Heart right ventricle (tissue), 16 donors: Measurements from ENCODE around the gene HMGB2. TPM values are rescaled to one million over a fixed set of nuclear protein-coding genes. Genes with fewer than 3 reads are reported as not detected.

Source experiments
- ATAC-seq, 8 donors: fragments of 200-7000 bp; cut with Tn5 transposase; one replicate each; pipeline ENCODE4 v1.9.1; 2020; ENCODE audit warnings: mild to moderate bottlenecking in 8 of 8, moderate library complexity in 8 of 8, moderate number of reproducible peaks in 1 of 8
- DNase-seq, 2 donors: peaks; one replicate each; pipeline ENCODE4 v3.0.0-alpha.2; 2020
- H3K27ac ChIP-seq, 10 donors: fragments of 200-600 bp; sonication (generic) in 2 of 10; one replicate each; pipeline versions ENCODE4 v1.5.0 to v1.8.0; 2020 to 2022; ENCODE audit warnings: mild to moderate bottlenecking in 3 of 10
- H3K27me3 ChIP-seq, 7 donors: fragments of 200-600 bp; one replicate each; pipeline ENCODE4 v1.8.0; 2021 to 2022; ENCODE audit warnings: mild to moderate bottlenecking in 2 of 7
- H3K36me3 ChIP-seq, 9 donors: fragments of 200-600 bp; sonication (generic) in 1 of 9; one replicate each; pipeline versions ENCODE4 v1.5.0 to v1.8.0; 2020 to 2022; ENCODE audit warnings: mild to moderate bottlenecking in 2 of 9
- H3K4me1 ChIP-seq, 9 donors: fragments of 200-600 bp; sonication (generic) in 1 of 9; one replicate each; pipeline versions ENCODE4 v1.5.0 to v1.8.0; 2020 to 2022; ENCODE audit warnings: mild to moderate bottlenecking in 4 of 9
- H3K4me3 ChIP-seq, 10 donors: fragments of 200-600 bp; sonication (generic) in 2 of 10; one replicate each; pipeline versions ENCODE4 v1.5.0 to v1.8.0; 2020 to 2022; ENCODE audit warnings: mild to moderate bottlenecking in 7 of 10, moderate library complexity in 2 of 10
- H3K9me3 ChIP-seq, 11 donors: fragments of 200-600 bp in 10 of 11; sonication (generic) in 2 of 11; one replicate each; pipeline versions ENCODE4 v1.5.0 to v1.8.0; 2013 to 2022; ENCODE audit warnings: mild to moderate bottlenecking in 2 of 11, control low read depth in 1 of 11, moderate library complexity in 1 of 11
- CTCF ChIP-seq, 9 donors: fragments of 200-600 bp; sonication (generic) in 2 of 9; IDR thresholded peaks; one replicate each; pipeline versions ENCODE4 v1.5.0 to v1.8.0; 2021 to 2022; ENCODE audit warnings: antibody characterized with exemption in 9 of 9, mild to moderate bottlenecking in 5 of 9, moderate library complexity in 1 of 9
- WGBS, 2 donors: extraction: QIAGEN DNeasy Blood & Tissue Kit; methylation state at CpG; one replicate each; pipeline ENCODE4 v1.1.7; 2013; ENCODE audit warnings: inconsistent platforms in 1 of 2; 5-methylcytosine and 5-hydroxymethylcytosine counted together
- intact Hi-C, 10 donors: fragments of 100-400 bp; cut with DNase I; formaldehyde crosslinking; loops; one replicate each; pipeline versions ENCODE4 v1.11.1 to v1.14.2; 2022
- polyA plus RNA-seq, 2 donors: library from polyadenylated mRNA; stranded (reverse); fragments of 200-250 nt; gene quantifications; one replicate each; pipeline ENCODE4 v1.2.3, GENCODE V29; 2013
- total RNA-seq, 10 donors: library from RNA; stranded (reverse); fragmentation: NEBNext Ultra II Directional in 3 of 10; extraction: Animal tissue kit (Norgen Biotek cat#: 25700) in 3 of 10; gene quantifications; one replicate each; pipeline versions ENCODE4 v1.2.1 to v1.2.4, GENCODE V29; 2021 to 2023
- donor health status: Arrhythmogenic right ventricular cardiomyopathy.
- donor health status: ischemic (EF 13 %, LVEDD 7.1; RV severe dilation, severe dysfunction).
- donor health status: healthy with polysubstance abuse.
- donor health status: DM: no; HTN: yes; CAD: no.
- donor health status: DM: no; HTN: no; CAD: no.
- donor health status: ischemic (EF 25% LVEDD 6.9; RV normal size, moderate dysfunction).
- donor health status: ischemic (EF 25% LVEDD 5.7; RV mildly dilated, moderate dysfunction).
- donor health status: healthy.
- donor health status: DM: yes; HTN: yes; CAD: no.
- donor health status: Ischemic cardiomyopathy.
- donor health status: ischemic (EF 35%, LVEDD 5.7; RV mildly dilated, moderate dysfunction).
- donor health status: nonischemic (EF 11% LVEDD 7.7; RV severe dilation, severe dysfunction).
- donor health status: DM: yes; HTN: yes; CAD: no.
- donor health status: PGD.
- donor health status: ischemic (EF 29% LVEDD 5.4; RV normal size, mild dysfunction).
- donor health status: nonischemic (EF 23%, LVEDD 6.1; RV moderate dilation, normal function).

Gene HMGB2
- total and polyA plus RNA-seq, 12 donors, result 27.3 to 97.6 (median 49.8) TPM

- 0% methylated on average over 71 to 72 of the region's 72 CpGs for WGBS, 2 donors
- intact Hi-C loops, result loop anchor here in 7 of 10 donors (1.0 to 5.0 kb wide), 5 partner anchors 36 to 47 kb away; partner anchors contain the start of gene HMGB2 (in 6 of the 7)
- ATAC-seq, result peak; percentile 95 to 99 (median 96)
- no peaks in the 10 kb centered on the region for H3K9me3 ChIP-seq
- no peaks in the 10 kb centered on the region for H3K27me3 ChIP-seq
- peaks cover 0 to 6% (median 0%) of the 10 kb centered on the region in 9 donors for H3K36me3 ChIP-seq
- H3K4me3 ChIP-seq, result peak within 1 kb of the TSS; percentile 64 to 94 (median 80)
- DNase-seq, result peak; percentile 99
- no peak for TF ChIP-seq CTCF (IDR thresholded peaks at IDR 0.05)
- H3K27ac ChIP-seq, result peak within 1 kb of the TSS; percentile 89 to 98 (median 95)
- peaks cover 0 to 60% (median 39%) of the 10 kb centered on the region in 9 donors for H3K4me1 ChIP-seq
Measured at GRCh38 chr4:173370477-173371291, 36.5 kb upstream of the HMGB2 start, which contains the start of gene SAP30. TSS of gene SAP30 (plus strand) at chr4:173370954. CDS start at chr4:173371183, 229 bp downstream.

- ATAC-seq, result peak; percentile 11 to 57 (median 34)
- H3K9me3 ChIP-seq, result no peaks in the 10 kb centered on the region
- peaks cover 0 to under 1% (median 0%) of the 10 kb centered on the region in 9 donors for H3K36me3 ChIP-seq
- H3K27ac ChIP-seq, result peak overlapping the region; percentile 89 to 98 (median 95)
- H3K27me3 ChIP-seq, result no peaks in the 10 kb centered on the region
- peaks cover 0 to 63% (median 42%) of the 10 kb centered on the region in 9 donors for H3K4me1 ChIP-seq
- WGBS, 2 donors, result 0% methylated on average over 14 of the region's 14 CpGs
- H3K4me3 ChIP-seq, result peak overlapping the region; percentile 64 to 94 (median 80)
- TF ChIP-seq CTCF (IDR thresholded peaks at IDR 0.05), result no peak
- intact Hi-C loops, result loop anchor here in 7 of 10 donors (1.0 to 5.0 kb wide), 5 partner anchors 36 to 47 kb away; partner anchors contain the start of gene HMGB2 (in 5 of the 7)
- DNase-seq, result peak; percentile 66 to 82
Measured at GRCh38 chr4:173370130-173370476, 35.9 kb upstream of the HMGB2 start.

GRCh38 chr4:173367946-173368345 lies 33.8 kb upstream of the HMGB2 start:
- no peaks in the 10 kb centered on the region for H3K27me3 ChIP-seq
- TF ChIP-seq CTCF (IDR thresholded peaks at IDR 0.05), result no peak
- peak overlapping the region in 3 of 10 donors; percentile 10 to 41 (median 35) for H3K27ac ChIP-seq
- intact Hi-C loops, result loop anchor here in 2 of 10 donors (2.0 kb wide), 2 partner anchors 31 to 33 kb away; partner anchors contain the start of gene HMGB2 (in 1 of the 2)
- peak overlapping the region in 4 of 10 donors; percentile 11 to 94 (median 76) for H3K4me3 ChIP-seq
- H3K36me3 ChIP-seq, result peaks cover 0 to 5% (median 0%) of the 10 kb centered on the region in 9 donors
- DNase-seq, result no peak
- H3K9me3 ChIP-seq, result no peaks in the 10 kb centered on the region
- 51 to 55% methylated on average over 4 of the region's 4 CpGs for WGBS, 2 donors
- no peak for ATAC-seq
- H3K4me1 ChIP-seq, result peaks cover 0 to 45% (median 31%) of the 10 kb centered on the region in 9 donors

- Histone ChIP-seq H3K27me3 (no peaks in the 10 kb centered on the region), H3K4me1 (peaks cover 0 to 39% (median 27%) of the 10 kb centered on the region in 9 donors), H3K27ac (peak overlapping the region in 3 of 10 donors; percentile 4 to 10 (median 6)), H3K9me3 (no peaks in the 10 kb centered on the region), H3K4me3 (no peak overlapping the region), H3K36me3 (peaks cover 0 to 5% (median 0%) of the 10 kb centered on the region in 9 donors)
- no peak for DNase-seq
- no peak for TF ChIP-seq CTCF (IDR thresholded peaks at IDR 0.05)
- ATAC-seq, result no peak
- intact Hi-C loops, result loop anchor here in 1 of 10 donors (2.0 kb wide), 1 partner anchor 30 kb away; no protein-coding TSS in a partner anchor
Measured at GRCh38 chr4:173367285-173367684, 33.1 kb upstream of the HMGB2 start.
